Activated CD8-positive, alpha-beta memory T cell treated with anti-CD3 and anti-CD28 coated beads, Interleukin-2, amount 10 ng/mL, durations not matched to agents 7 days and 5 days (primary cell): ENCODE data around the gene ESAM. TPM values are rescaled to one million over a fixed set of nuclear protein-coding genes. Genes with fewer than 3 reads are reported as not detected.

Experiments used
- ATAC-seq: fragments of 150-1000 bp; cut with Tn5 transposase; one replicate; pipeline ENCODE4 v1.10.0; 2021; ENCODE audit warnings: moderate library complexity
- CTCF ChIA-PET: fragments of 350-600 bp; sonication (Branson Sonifier 250); formaldehyde crosslinking; loops from one replicate; lab custom pipeline; 2021; ENCODE audit warnings: antibody characterized with exemption; lab: Charles Lee
- DNase-seq: peaks from one replicate; pipeline ENCODE4 v3.0.0-alpha.2; 2020
- H3K27ac Mint-ChIP-seq: one replicate; pipeline ENCODE4 v1.8.0; 2021; ENCODE audit warnings: mild to moderate bottlenecking, mixed read lengths
- H3K27me3 Mint-ChIP-seq: one replicate; pipeline ENCODE4 v1.8.0; 2021; ENCODE audit warnings: mixed read lengths
- H3K36me3 Mint-ChIP-seq: one replicate; pipeline ENCODE4 v1.8.0; 2021; ENCODE audit warnings: mild to moderate bottlenecking, mixed read lengths
- H3K4me1 Mint-ChIP-seq: one replicate; pipeline ENCODE4 v1.8.0; 2021; ENCODE audit warnings: mixed read lengths
- H3K4me3 Mint-ChIP-seq: one replicate; pipeline ENCODE4 v1.8.0; 2021; ENCODE audit warnings: mild to moderate bottlenecking, moderate library complexity, mixed read lengths
- H3K9me3 Mint-ChIP-seq: one replicate; pipeline ENCODE4 v1.8.0; 2022; ENCODE audit warnings: low read depth, mixed read lengths
- total RNA-seq, 2 experiments: library from RNA; stranded (reverse); gene quantifications; one replicate each; pipeline ENCODE4 v1.2.3, GENCODE V29; 2021

Gene ESAM
- total RNA-seq, 2 experiments from 2014 or later: 0.16 to 0.76 TPM

DNA sequence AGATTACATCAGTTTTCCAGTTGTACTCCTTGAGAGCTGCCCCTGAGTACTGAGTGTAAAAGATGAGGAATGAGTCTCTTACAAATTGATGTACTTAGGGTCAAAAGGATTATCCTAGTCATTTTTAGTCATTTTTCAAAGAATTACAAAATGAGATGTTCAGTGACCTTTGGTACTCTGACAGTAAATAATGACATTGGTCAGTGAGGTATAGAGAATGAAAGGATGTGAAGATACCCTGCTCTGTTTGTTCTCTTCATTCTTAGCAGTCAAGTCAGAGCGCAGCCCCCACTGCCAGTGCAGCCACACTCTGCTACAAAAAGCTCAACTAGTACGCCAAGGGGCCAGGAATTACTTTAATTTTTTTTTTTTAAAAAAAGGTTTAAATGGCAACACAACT is 4.1 kb upstream of the ESAM start:
- CTCF ChIA-PET: interaction anchor here (0.8 to 18.4 kb wide), 7 partner anchors 19 to 135 kb away, joined by 3 to 216 read pairs (median 3); partner anchors contain the start of gene MSANTD2
- H3K27me3 Mint-ChIP-seq: peaks cover 7% of the 10 kb centered on the region

DNA sequence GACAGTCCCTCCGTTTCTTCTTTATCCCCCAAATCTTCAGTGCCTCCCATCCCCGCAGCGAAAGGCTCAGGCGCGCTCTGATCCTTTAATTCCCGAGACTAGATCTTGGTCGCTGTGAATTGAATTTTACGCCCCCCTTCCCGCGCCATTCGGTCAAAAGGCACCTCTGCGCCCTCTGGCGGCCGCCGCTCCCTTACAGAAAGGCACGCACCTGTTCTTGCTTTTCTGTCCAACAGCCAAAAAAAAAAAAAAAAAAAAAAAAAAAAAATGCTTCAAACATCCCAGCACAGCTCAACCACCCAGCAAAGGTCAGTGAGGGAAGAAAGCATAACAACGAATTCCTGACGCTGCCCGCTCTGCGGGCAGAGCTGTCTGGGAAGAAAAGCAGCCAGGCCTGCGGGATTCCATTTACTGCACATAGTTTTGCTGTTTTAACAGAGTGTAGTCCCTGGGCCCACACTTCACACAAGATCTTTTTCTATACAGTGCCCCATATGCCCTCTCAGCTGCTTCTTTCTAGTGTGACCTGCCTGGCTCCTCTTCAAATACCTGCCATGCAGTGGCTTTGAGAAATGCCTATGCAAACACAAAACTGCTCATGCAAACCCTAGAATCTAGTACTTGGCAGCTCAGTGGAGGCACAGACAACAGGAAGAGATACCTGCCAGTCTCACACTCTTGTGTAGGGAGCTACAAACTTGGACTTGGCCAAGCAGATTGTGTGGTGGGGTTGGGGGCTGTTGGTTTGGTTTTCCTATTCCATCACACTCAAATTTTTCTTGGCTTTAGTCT is 1.3 kb upstream of the ESAM start:
- H3K27me3 Mint-ChIP-seq: peaks cover 30% of the 10 kb centered on the region
- peak; percentile 46 for ATAC-seq
- H3K4me1 Mint-ChIP-seq: peaks cover 16% of the 10 kb centered on the region
- CTCF ChIA-PET: interaction anchor here (0.6 to 18.4 kb wide), 32 partner anchors 9 to 1332 kb away, joined by 3 to 216 read pairs (median 4); partner anchors contain the start of genes MSANTD2, NRGN, SIAE and SPA17
- H3K27ac Mint-ChIP-seq: no peak overlapping the region
- H3K36me3 Mint-ChIP-seq: peaks cover 1% of the 10 kb centered on the region
- H3K4me3 Mint-ChIP-seq: peak overlapping the region; percentile 74
- peak; percentile 87 for DNase-seq
- no peaks in the 10 kb centered on the region for H3K9me3 Mint-ChIP-seq

More for the DNA sequence above, 4.1 kb upstream of the ESAM start:
- ATAC-seq (no peak), DNase-seq (no peak)
- H3K36me3 Mint-ChIP-seq: peaks cover 3% of the 10 kb centered on the region
- peaks cover 8% of the 10 kb centered on the region for H3K4me1 Mint-ChIP-seq
- no peaks in the 10 kb centered on the region for H3K9me3 Mint-ChIP-seq
- H3K4me3 Mint-ChIP-seq: no peak overlapping the region
- H3K27ac Mint-ChIP-seq: no peak overlapping the region

DNA sequence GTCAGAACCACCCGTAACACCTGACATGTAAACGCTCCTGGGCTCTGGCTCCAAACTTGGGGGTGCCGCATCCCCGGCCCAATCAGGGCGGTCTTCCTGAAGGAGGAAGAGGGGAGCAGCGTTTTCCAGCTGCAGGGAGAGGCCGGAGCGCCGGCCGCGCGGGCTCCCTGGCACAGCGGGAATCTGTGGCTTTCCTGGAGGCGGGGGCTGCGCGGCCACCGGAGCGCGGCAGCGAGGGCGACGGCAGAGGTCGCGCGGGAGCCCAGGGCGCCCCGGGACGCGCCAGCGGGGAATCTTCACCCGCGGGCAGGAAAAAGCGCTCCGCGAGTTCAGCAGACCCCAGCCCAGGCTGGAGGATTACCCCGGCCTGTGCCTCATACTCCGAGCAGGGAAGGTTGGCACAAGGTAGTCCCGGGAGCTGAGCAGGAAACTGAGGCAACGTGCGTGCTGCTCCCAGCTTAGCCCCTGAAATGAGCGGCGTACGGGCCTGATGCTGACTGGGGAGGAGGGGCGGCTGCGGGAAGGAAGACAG is 600 bp upstream of the ESAM start:
- no peaks in the 10 kb centered on the region for H3K9me3 Mint-ChIP-seq
- peak overlapping the region; percentile 74 for H3K4me3 Mint-ChIP-seq
- ATAC-seq: peak; percentile 35
- DNase-seq: no peak
- no peak overlapping the region for H3K27ac Mint-ChIP-seq
- CTCF ChIA-PET: interaction anchor here (0.7 to 18.4 kb wide), 24 partner anchors 10 to 139 kb away, joined by 3 to 216 read pairs (median 7); partner anchors contain the start of genes MSANTD2, NRGN, SIAE and SPA17
- peaks cover 37% of the 10 kb centered on the region for H3K27me3 Mint-ChIP-seq
- peaks cover 19% of the 10 kb centered on the region for H3K4me1 Mint-ChIP-seq
- H3K36me3 Mint-ChIP-seq: peaks cover 1% of the 10 kb centered on the region

DNA sequence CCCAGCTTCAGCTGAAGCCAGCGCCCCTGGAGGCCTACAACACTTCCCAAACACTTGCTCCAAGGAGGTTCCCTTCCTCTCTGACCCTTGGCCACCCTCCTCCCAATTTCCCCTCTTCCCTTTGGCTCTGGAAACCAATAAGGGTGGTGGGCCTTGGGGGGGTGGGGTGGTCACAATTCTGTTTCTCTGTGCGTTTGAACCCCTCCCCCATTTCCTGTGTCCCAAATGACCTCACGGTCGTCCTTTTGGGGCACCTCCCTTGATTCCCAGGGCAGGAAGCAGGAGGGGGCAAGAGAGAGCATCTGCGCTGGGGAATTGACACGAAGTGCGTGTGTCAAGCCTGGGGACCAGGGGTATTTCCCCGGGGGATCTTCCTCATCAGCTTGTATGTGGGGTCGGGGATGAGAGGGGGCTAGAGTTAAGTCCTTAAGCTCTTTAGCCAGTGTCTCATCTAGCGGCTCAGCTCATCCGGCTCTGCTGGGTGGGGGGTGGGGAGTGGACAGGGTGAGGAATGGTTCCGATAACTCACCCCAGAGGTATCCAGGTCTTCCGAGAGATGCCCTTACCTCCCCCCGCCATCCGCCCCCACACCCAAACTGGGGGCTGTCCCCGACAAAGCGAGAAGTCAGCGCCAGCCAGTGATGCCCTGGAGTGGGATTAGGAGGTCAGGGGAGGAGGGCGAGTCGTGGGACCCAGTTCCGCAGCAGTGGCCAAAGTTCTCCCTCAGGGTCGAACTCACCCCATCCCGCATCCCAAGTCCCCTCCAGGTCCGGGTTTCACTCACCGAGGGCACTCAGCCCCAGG is 587 bp downstream of the ESAM start:
- CTCF ChIA-PET: interaction anchor here (0.7 to 18.4 kb wide), 8 partner anchors 13 to 92 kb away, joined by 3 to 216 read pairs (median 4); partner anchors contain the start of gene MSANTD2

DNA sequence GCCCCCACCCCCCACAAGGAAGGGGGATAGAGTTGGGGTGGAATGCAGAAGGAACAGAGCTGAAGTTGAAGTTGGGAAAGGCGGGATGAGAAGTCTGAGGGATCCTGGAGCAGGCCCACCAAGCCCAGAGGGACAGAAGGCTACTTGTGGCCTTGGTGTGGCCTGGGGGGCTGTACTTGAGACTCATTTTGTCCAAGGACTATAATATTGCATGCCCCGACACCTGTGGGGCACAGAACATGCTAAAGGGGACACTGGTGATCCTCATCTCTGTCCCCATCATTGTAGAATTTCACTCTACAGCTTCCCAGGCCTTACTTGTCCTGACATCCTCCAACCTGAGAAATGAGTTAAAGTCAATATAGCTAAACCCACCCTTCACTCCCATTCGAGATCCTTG is 1.3 kb downstream of the ESAM start:
- ATAC-seq (no peak), DNase-seq (no peak)
- Mint-ChIP-seq H3K27me3 (peaks cover 51% of the 10 kb centered on the region), H3K4me1 (peaks cover 19% of the 10 kb centered on the region), H3K36me3 (no peaks in the 10 kb centered on the region), H3K27ac (no peak overlapping the region), H3K9me3 (no peaks in the 10 kb centered on the region), H3K4me3 (no peak overlapping the region)
- CTCF ChIA-PET: interaction anchor here (0.7 to 18.4 kb wide), 9 partner anchors 12 to 92 kb away, joined by 3 to 216 read pairs (median 4); partner anchors contain the start of gene MSANTD2

More for the DNA sequence above, 587 bp downstream of the ESAM start:
- Mint-ChIP-seq H3K27ac (no peak overlapping the region), H3K36me3 (no peaks in the 10 kb centered on the region), H3K4me1 (peaks cover 19% of the 10 kb centered on the region), H3K27me3 (peaks cover 49% of the 10 kb centered on the region), H3K9me3 (no peaks in the 10 kb centered on the region), H3K4me3 (peak overlapping the region; percentile 74)
- no peak for ATAC-seq
- no peak for DNase-seq

DNA sequence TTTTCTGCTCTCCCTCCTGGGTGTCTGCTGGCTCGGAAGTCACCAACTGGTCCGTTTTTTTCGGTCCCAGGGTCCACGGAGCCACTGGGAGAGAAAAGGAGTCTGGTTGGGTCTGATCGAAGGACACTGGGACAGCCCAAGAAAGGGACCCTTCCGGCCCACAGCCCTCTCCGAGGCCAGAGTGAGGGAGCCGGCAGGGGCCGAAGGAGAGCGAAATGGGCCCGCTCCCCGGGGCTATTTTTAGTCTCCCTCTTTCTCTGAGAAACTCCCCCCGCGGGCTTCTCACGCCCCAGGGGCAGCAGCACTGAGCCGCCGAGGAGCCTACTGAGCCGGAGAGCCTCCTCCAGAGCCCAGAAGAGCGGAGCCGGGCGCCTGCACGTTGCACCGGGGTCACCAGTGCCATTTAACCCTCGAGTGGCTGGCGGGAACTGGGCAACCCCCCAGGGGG is 1.9 kb downstream of the ESAM start:
- CTCF ChIA-PET: interaction anchor here (0.9 to 18.4 kb wide), 5 partner anchors 14 to 91 kb away, joined by 3 to 216 read pairs (median 8); partner anchors contain the start of gene MSANTD2
- no peak for DNase-seq
- Mint-ChIP-seq H3K27me3 (peaks cover 51% of the 10 kb centered on the region), H3K4me1 (peaks cover 19% of the 10 kb centered on the region), H3K27ac (no peak overlapping the region), H3K36me3 (no peaks in the 10 kb centered on the region), H3K4me3 (no peak overlapping the region), H3K9me3 (no peaks in the 10 kb centered on the region)
- ATAC-seq: no peak

DNA sequence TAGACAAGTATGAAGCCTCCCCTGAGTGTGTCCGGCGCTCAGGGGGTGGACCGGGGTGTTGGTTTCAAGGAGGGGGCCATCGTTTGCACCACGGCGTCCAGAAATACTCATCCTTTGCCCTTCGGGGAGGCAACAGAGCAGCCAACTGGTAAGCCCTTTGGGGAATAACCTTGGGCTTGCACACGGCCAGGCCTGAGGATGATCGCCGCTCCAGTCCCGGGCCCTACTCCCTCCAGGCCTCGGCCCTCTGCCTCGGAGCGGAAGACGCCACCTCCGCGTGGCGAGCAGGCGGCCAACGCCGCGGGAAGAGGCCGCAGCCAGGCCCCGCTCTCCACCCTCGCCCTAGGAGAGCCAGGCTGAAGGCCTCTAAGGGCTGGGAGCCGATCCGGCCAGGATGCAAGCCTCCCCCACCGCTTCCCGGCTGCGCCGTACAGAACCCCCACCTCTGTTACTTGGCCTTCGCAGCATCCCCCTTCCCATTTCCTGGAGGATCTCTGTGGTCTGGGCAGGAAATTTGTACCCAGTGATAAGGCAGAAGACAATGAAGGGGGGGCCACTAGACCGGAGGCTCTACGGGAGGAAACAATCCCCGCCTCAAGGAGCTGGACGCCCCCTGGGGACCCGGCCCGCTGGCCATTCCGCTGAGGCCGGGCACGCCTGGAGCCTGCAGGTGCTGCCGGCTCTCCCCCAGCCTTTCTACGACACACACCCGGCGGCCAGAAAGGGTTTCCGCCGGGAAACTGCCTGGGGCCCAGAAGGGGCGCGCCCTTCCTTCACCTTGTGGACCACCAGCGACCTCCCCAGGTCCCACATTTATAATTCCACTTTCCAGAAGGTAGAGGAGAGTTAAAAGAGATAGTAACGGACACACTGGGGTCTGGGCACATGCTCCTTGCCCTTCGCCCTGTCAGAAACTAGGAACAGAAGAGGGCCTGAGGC is 2.6 kb downstream of the ESAM start:
- Mint-ChIP-seq H3K27me3 (peaks cover 53% of the 10 kb centered on the region), H3K4me1 (peaks cover 19% of the 10 kb centered on the region), H3K9me3 (no peaks in the 10 kb centered on the region), H3K36me3 (no peaks in the 10 kb centered on the region), H3K4me3 (no peak overlapping the region), H3K27ac (no peak overlapping the region)
- ATAC-seq (no peak), DNase-seq (no peak)
- CTCF ChIA-PET: interaction anchor here (1.2 to 18.4 kb wide), 8 partner anchors 11 to 89 kb away, joined by 4 to 216 read pairs (median 14); partner anchors contain the start of gene MSANTD2

DNA sequence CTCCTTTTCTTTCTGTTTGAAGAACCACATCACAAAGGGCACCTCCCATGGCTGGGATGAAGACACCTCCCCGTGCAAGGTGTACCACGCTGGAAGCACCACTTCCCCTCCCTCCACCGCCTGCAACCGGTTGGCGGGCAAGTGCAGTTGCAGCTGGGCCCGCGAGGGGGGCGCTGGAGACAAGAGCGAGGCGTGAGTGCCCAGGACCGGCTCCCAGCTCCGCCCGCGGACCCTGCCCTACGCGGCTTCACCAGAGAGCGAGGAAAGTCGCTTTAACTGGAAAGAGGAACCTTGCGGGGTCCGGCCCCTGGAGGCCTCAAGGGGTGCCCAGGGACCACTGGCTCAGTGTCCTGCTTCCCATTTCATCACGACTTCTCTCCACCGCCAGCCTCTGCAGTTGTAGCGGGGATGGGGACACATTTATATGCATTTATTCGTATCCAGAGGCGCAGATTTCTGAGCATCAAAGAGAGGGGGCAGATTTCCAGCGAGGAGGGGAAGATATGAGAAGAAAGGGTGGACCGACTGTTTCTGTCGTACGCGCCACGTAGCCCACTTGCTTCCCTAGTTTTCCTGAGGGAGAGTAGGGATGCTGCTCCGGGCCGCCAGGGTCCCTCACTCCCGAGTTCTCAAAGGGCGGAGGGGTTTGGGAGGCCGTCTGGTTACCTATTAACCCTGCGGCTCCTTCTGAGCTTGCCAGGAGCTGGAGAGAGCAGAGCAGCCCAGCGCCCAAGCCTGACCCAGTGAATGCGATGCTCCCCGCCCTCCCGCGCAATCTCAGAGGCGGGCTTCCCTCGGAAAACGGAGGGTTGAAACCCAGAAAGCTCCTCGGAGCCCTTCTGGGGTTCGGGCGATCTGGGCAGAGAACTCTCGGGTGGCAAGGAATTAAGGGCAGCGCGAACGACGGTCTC is 3.5 kb downstream of the ESAM start:
- H3K27me3 Mint-ChIP-seq: peaks cover 53% of the 10 kb centered on the region
- H3K27ac Mint-ChIP-seq: no peak overlapping the region
- no peaks in the 10 kb centered on the region for H3K36me3 Mint-ChIP-seq
- H3K9me3 Mint-ChIP-seq: no peaks in the 10 kb centered on the region
- CTCF ChIA-PET: interaction anchor here (0.7 to 18.4 kb wide), 17 partner anchors 10 to 192 kb away, joined by 3 to 216 read pairs (median 4); partner anchors contain the start of genes MSANTD2 and TBRG1
- ATAC-seq: peak; percentile 64
- H3K4me3 Mint-ChIP-seq: no peak overlapping the region
- DNase-seq: peak; percentile 82
- H3K4me1 Mint-ChIP-seq: peaks cover 19% of the 10 kb centered on the region

DNA sequence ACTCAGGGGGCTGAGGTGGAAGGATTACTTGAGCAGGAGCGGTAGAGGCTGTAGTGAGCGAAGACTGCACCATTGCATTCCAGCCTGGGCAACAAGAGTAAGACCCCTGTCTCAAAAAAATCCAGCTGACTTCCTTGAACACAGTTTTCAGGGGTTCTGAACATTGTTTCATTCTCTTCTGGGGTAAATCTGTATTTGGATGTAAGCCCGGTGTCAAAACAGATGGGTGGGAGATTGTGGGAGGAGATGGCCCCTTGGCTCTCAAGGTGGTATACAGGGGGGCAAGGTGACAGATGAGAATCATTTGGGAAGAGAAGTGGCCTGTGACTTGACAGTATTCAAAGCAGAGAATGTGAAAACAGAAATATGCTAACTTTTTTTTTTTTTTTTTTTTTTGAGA is 4.8 kb downstream of the ESAM start:
- no peak for ATAC-seq
- no peaks in the 10 kb centered on the region for H3K9me3 Mint-ChIP-seq
- CTCF ChIA-PET: interaction anchor here (1.9 to 18.4 kb wide), 5 partner anchors 11 to 87 kb away, joined by 5 to 216 read pairs (median 19); partner anchors contain the start of genes MSANTD2 and NRGN
- no peak overlapping the region for H3K4me3 Mint-ChIP-seq
- no peak for DNase-seq
- peaks cover 18% of the 10 kb centered on the region for H3K4me1 Mint-ChIP-seq
- no peaks in the 10 kb centered on the region for H3K36me3 Mint-ChIP-seq
- no peak overlapping the region for H3K27ac Mint-ChIP-seq
- peaks cover 53% of the 10 kb centered on the region for H3K27me3 Mint-ChIP-seq

DNA sequence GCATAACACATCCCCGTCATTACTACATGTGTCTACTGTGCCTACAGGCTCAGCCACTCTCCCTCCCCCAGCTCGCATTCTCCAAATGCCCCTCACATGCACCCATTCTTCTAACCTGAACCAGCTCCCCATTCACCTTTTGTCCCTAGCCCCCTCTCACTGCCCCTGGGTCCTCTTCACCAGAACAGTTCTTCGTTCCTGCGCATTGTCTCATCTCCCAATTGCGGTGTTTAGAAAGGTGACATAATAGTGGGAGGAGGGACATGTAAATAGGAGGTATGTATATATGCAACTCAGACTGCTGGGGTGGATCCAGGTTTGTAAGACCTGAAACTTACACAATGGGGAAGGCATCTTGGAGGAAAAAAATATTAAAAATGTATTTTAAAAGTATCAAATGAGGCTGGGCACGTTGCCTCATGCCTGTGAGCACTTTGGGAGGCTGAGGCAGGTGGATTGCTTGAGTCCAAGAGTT is 5.3 kb downstream of the ESAM start:
- Mint-ChIP-seq H3K36me3 (no peaks in the 10 kb centered on the region), H3K4me3 (no peak overlapping the region)
- ATAC-seq: no peak

More for the DNA sequence above, 5.3 kb downstream of the ESAM start:
- peaks cover 53% of the 10 kb centered on the region for H3K27me3 Mint-ChIP-seq
- no peaks in the 10 kb centered on the region for H3K9me3 Mint-ChIP-seq
- CTCF ChIA-PET: interaction anchor here (1.0 to 18.4 kb wide), 6 partner anchors 8 to 86 kb away, joined by 3 to 216 read pairs (median 13); partner anchors contain the start of genes MSANTD2 and NRGN
- peaks cover 16% of the 10 kb centered on the region for H3K4me1 Mint-ChIP-seq
- no peak for DNase-seq
- H3K27ac Mint-ChIP-seq: no peak overlapping the region
